Left lung (tissue), 10 donors: ENCODE measurements around the gene SCAPER. TPM values are rescaled to one million over a fixed set of nuclear protein-coding genes. Genes with fewer than 3 reads are reported as not detected.

Experiments
- ATAC-seq: fragments of 200-7000 bp; cut with Tn5 transposase; one replicate; pipeline ENCODE4 v1.9.1; 2020; ENCODE audit warnings: moderate library complexity
- DNase-seq, 4 donors: peaks; one replicate each; pipeline ENCODE4 v3.0.0-alpha.2; 2013 to 2020
- H3K27ac ChIP-seq, 2 donors: fragments of 200-600 bp; sonication (generic) in 1 of 2; one replicate each; pipeline versions ENCODE4 v1.5.0 to v1.8.0; 2020 to 2021
- H3K27me3 ChIP-seq, 2 donors: fragments of 200-600 bp; sonication (generic) in 1 of 2; one replicate each; pipeline versions ENCODE4 v1.5.0 to v1.8.0; 2020 to 2021
- H3K36me3 ChIP-seq, 2 donors: fragments of 200-600 bp; sonication (generic) in 1 of 2; one replicate each; pipeline versions ENCODE4 v1.5.0 to v1.8.0; 2020 to 2021
- H3K4me1 ChIP-seq, 2 donors: fragments of 200-600 bp; one replicate each; pipeline ENCODE4 v1.8.0; 2021
- H3K4me3 ChIP-seq, 2 donors: fragments of 200-600 bp; sonication (generic) in 1 of 2; one replicate each; pipeline versions ENCODE4 v1.5.0 to v1.8.0; 2020 to 2021; ENCODE audit warnings: mild to moderate bottlenecking in 1 of 2
- H3K9me3 ChIP-seq, 2 donors: fragments of 200-600 bp; sonication (generic) in 1 of 2; one replicate each; pipeline versions ENCODE4 v1.5.0 to v1.8.0; 2020 to 2021
- CTCF ChIP-seq, 2 donors: fragments of 200-600 bp; sonication (generic) in 1 of 2; IDR thresholded peaks; one replicate each; pipeline versions ENCODE4 v1.5.0 to v1.8.0; 2021; ENCODE audit warnings: antibody characterized with exemption in 2 of 2
- intact Hi-C, 2 donors: fragments of 100-400 bp; cut with DNase I; formaldehyde crosslinking; loops; one replicate each; pipeline versions ENCODE4 v1.11.2 to v1.14.2; 2022
- polyA plus RNA-seq, 6 donors: library from polyadenylated mRNA; unstranded; fragments of 120-200 nt; gene quantifications; one replicate each; pipeline ENCODE4 v1.2.1, GENCODE V29; 2013; ENCODE audit not compliant: insufficient read length in 6 of 6
- total RNA-seq, 2 donors: library from RNA; stranded (reverse); fragmentation: NEBNext Ultra II Directional; extraction: Animal tissue kit (Norgen Biotek cat#: 25700); gene quantifications; one replicate each; pipeline ENCODE4 v1.2.1, GENCODE V29; 2021
- donor health status: DM: no; HTN: yes; CAD: no.
- donor health status: DM: no; HTN: no; CAD: no.

The SCAPER gene
- total and polyA plus RNA-seq, 8 donors: 18.3 to 30.0 (median 26.6) TPM

GRCh38 chr15:76358453-76358852 is 546.7 kb downstream of the SCAPER start:
- DNase-seq (no peak), ATAC-seq (no peak)
- Histone ChIP-seq H3K27me3 (no peaks in the 10 kb centered on the region), H3K36me3 (no peaks in the 10 kb centered on the region), H3K9me3 (no peaks in the 10 kb centered on the region), H3K27ac (no peak overlapping the region), H3K4me1 (no peaks in the 10 kb centered on the region), H3K4me3 (no peak overlapping the region)
- no peak for TF ChIP-seq CTCF (IDR thresholded peaks at IDR 0.05)
- intact Hi-C loops: no loop called here

- no peak for TF ChIP-seq CTCF (IDR thresholded peaks at IDR 0.05)
- H3K4me3 ChIP-seq: no peak overlapping the region
- intact Hi-C loops: no loop called here
- no peak for DNase-seq
- ATAC-seq: no peak
- H3K36me3 ChIP-seq: no peaks in the 10 kb centered on the region
- no peaks in the 10 kb centered on the region for H3K9me3 ChIP-seq
- no peaks in the 10 kb centered on the region for H3K4me1 ChIP-seq
- H3K27ac ChIP-seq: no peak overlapping the region
- H3K27me3 ChIP-seq: no peaks in the 10 kb centered on the region
These were observed 550.2 kb downstream of the SCAPER start for GRCh38 chr15:76354823-76355440.

GRCh38 chr15:76353903-76354302 is 551.2 kb downstream of the SCAPER start:
- Histone ChIP-seq H3K9me3 (no peaks in the 10 kb centered on the region), H3K4me3 (no peak overlapping the region), H3K36me3 (no peaks in the 10 kb centered on the region), H3K27ac (no peak overlapping the region), H3K4me1 (no peaks in the 10 kb centered on the region), H3K27me3 (peaks cover 0 to 3% of the 10 kb centered on the region in 2 donors)
- intact Hi-C loops: no loop called here
- DNase-seq (no peak), ATAC-seq (no peak)
- no peak for TF ChIP-seq CTCF (IDR thresholded peaks at IDR 0.05)

- ATAC-seq: no peak
- DNase-seq: no peak
These were observed 552.0 kb downstream of the SCAPER start for GRCh38 chr15:76353023-76353577.

More at GRCh38 chr15:76353023-76353577, 552.0 kb downstream of the SCAPER start:
- peaks cover 5 to 11% of the 10 kb centered on the region in 2 donors for H3K27me3 ChIP-seq
- intact Hi-C loops: no loop called here
- no peak for TF ChIP-seq CTCF (IDR thresholded peaks at IDR 0.05)
- H3K9me3 ChIP-seq: no peaks in the 10 kb centered on the region
- no peak overlapping the region for H3K4me3 ChIP-seq
- no peaks in the 10 kb centered on the region for H3K4me1 ChIP-seq
- H3K27ac ChIP-seq: no peak overlapping the region
- no peaks in the 10 kb centered on the region for H3K36me3 ChIP-seq
